ENCODE results near the gene DHRS11.

The DHRS11 gene

DNA sequence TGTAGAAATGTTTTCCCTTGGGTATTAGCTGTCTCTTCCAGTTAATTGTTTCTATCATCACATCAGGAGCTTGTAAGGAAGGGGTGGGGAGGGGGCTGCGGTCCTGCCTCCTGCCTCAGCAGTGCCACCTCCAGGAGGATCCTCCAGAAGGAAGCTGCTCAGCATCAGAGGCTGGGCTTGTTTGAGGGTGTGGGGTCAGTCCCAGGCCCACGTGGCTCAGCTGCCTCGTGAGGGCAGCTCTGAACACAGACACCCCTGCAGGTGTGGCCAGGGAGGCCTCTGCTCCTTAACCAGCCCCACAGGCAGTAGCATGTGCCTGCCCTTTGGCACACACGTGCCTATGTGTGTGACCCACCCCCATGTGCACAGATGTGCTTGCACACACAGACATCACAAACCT is 56.0 kb downstream of the DHRS11 start:
- H3K4me1 Mint-ChIP-seq = peaks cover 7% of the 10 kb centered on the region
- no peaks in the 10 kb centered on the region for H3K9me3 Mint-ChIP-seq
- H3K4me3 Mint-ChIP-seq = no peak overlapping the region
- H3K27ac Mint-ChIP-seq = no peak overlapping the region
- H3K27me3 Mint-ChIP-seq = peaks cover 33% of the 10 kb centered on the region
- H3K36me3 Mint-ChIP-seq = no peaks in the 10 kb centered on the region

DNA sequence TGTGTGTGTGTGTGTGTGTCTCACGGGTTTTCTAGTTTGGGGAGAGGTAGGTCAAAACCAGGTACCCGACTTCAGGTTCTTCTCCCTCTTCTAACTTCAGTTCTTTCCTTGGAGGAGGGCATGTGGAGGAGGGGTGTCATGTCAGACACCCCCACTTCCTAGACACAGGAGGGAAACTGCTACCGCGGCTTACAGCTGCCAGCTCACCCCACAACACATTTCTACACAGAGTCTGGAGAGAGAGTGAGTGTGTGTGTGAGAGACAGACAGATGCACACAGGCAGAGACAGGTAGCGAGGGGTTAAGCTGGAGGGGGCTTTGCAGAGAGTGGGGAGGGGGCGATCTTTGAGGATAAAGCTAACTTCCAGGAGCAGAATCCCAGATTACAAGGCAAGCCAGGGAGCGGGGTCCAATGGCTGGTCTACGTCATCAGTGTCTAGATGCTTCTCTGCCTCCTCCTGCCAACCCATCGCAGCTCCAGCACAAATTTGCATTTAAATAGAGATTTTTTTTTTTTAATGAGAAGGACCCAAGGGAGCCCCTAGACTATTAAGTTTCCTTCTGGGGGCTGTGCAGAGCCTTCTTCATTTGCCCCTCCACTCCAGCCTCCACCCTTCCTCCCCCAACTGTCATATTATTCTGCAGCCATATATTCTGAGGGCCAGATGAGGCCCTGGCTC is 58.6 kb downstream of the DHRS11 start:
- Mint-ChIP-seq H3K36me3 (no peaks in the 10 kb centered on the region), H3K4me3 (no peak overlapping the region), H3K27me3 (peaks cover 14% of the 10 kb centered on the region), H3K4me1 (no peaks in the 10 kb centered on the region), H3K9me3 (no peaks in the 10 kb centered on the region), H3K27ac (no peak overlapping the region)

All from activated naive CD4-positive, alpha-beta T cell treated with anti-CD3 and anti-CD28 coated beads, Interleukin-2, amount 50 U/mL, for 24 hours (primary cell).